MM.1S (cell line): Measurements from ENCODE around the gene MAST3.

Experiments
- DNase-seq: peaks from one replicate; pipeline ENCODE4 v3.0.0-alpha.2; 2015
- H2AFZ ChIP-seq: fragments of 300-600 bp; sonication (generic); 2 replicates; pipeline ENCODE4 v1.6.0; 2016; ENCODE audit warnings: antibody characterized with exemption, low read length
- H3F3A ChIP-seq: fragments of 300-600 bp; sonication (generic); 2 replicates; pipeline ENCODE4 v1.6.1; 2016; ENCODE audit warnings: mild to moderate bottlenecking, antibody characterized with exemption, low read length, moderate library complexity, mixed read lengths; ENCODE audit not compliant: insufficient read depth
- H3K27ac ChIP-seq: fragments of 300-600 bp; sonication (generic); 2 replicates; pipeline ENCODE4 v1.5.1; 2016; ENCODE audit warnings: mild to moderate bottlenecking, low read length
- H3K27me3 ChIP-seq: fragments of 300-600 bp; sonication (generic); replicated peaks from 2 replicates; pipeline ENCODE4 v1.6.0; 2016; ENCODE audit warnings: low read length; ENCODE audit not compliant: insufficient read depth
- H3K36me3 ChIP-seq: fragments of 300-600 bp; sonication (generic); replicated peaks from 2 replicates; pipeline ENCODE4 v1.6.1; 2016; ENCODE audit warnings: mild to moderate bottlenecking, low read length, mixed read lengths; ENCODE audit not compliant: insufficient read depth
- H3K4me1 ChIP-seq: fragments of 300-600 bp; sonication (generic); 2 replicates; pipeline ENCODE4 v1.6.1; 2016; ENCODE audit warnings: low read length, mixed read lengths
- H3K4me2 ChIP-seq: fragments of 300-600 bp; sonication (generic); 2 replicates; pipeline ENCODE4 v1.6.0; 2016; ENCODE audit warnings: low read depth, low read length
- H3K4me3 ChIP-seq: fragments of 300-600 bp; sonication (generic); 2 replicates; pipeline ENCODE4 v1.5.1; 2016; ENCODE audit warnings: low read length, mixed read lengths
- H3K79me2 ChIP-seq: fragments of 300-600 bp; sonication (generic); 2 replicates; pipeline ENCODE4 v1.6.1; 2016; ENCODE audit warnings: mixed run types, low read length, mixed read lengths
- H3K9ac ChIP-seq: fragments of 300-600 bp; sonication (generic); 2 replicates; pipeline ENCODE4 v1.6.1; 2016; ENCODE audit warnings: low read length, mixed read lengths
- H3K9me2 ChIP-seq: fragments of 300-600 bp; sonication (generic); replicated peaks from 2 replicates; pipeline ENCODE4 v1.6.1; 2016; ENCODE audit warnings: mild to moderate bottlenecking, low read length, mixed read lengths; ENCODE audit not compliant: insufficient read depth
- H3K9me3 ChIP-seq: fragments of 300-600 bp; sonication (generic); replicated peaks from 2 replicates; pipeline ENCODE4 v1.6.1; 2016; ENCODE audit warnings: mild to moderate bottlenecking, low read length, mixed read lengths; ENCODE audit not compliant: insufficient read depth
- H4K20me1 ChIP-seq: fragments of 300-600 bp; sonication (generic); 2 replicates; pipeline ENCODE4 v1.6.1; 2016; ENCODE audit warnings: mild to moderate bottlenecking, low read length, moderate library complexity, mixed read lengths; ENCODE audit not compliant: insufficient read depth
- CTCF ChIP-seq: fragments of 300-600 bp; sonication (generic); IDR thresholded peaks from 2 replicates; pipeline ENCODE4 v1.5.1; 2016; ENCODE audit warnings: antibody characterized with exemption, low read length, mixed read lengths
- EZH2 ChIP-seq: fragments of 300-600 bp; sonication (generic); optimal IDR thresholded peaks from 2 replicates; pipeline ENCODE3; 2017; ENCODE audit warnings: low read depth, mild to moderate bottlenecking, antibody characterized with exemption, low read length, mixed read lengths
- EZH2phosphoT487 ChIP-seq: fragments of 300-600 bp; sonication (generic); IDR thresholded peaks from 2 replicates; pipeline ENCODE4 v1.6.1; 2018; ENCODE audit warnings: antibody characterized with exemption, low read length

The MAST3 gene

GRCh38 chr19:18173054-18173571, 75.5 kb downstream of the MAST3 start:
- peak overlapping the region; percentile 60; the same call in 1 of the 2 replicates for H3K9ac ChIP-seq
- peaks cover 8% of the 10 kb centered on the region; the same call in 1 of the 2 replicates for H3K4me1 ChIP-seq
- no peaks in the 10 kb centered on the region for H3K36me3 ChIP-seq
- H4K20me1 ChIP-seq: no peaks in the 10 kb centered on the region
- peak overlapping the region; percentile 63 for H2AFZ ChIP-seq
- TF ChIP-seq EZH2 (no peak), CTCF (no peak), EZH2phosphoT487 (no peak)
- H3K79me2 ChIP-seq: peaks cover 5% of the 10 kb centered on the region; the same call in 1 of the 2 replicates
- peak overlapping the region; percentile 64; the same call in 1 of the 2 replicates for H3K4me3 ChIP-seq
- peaks cover 10% of the 10 kb centered on the region; the same call in 1 of the 2 replicates for H3F3A ChIP-seq
- no peaks in the 10 kb centered on the region for H3K9me2 ChIP-seq
- DNase-seq: no peak
- no peak overlapping the region; the same call in 1 of the 2 replicates for H3K27ac ChIP-seq
- no peaks in the 10 kb centered on the region for H3K9me3 ChIP-seq
- H3K4me2 ChIP-seq: peak overlapping the region; percentile 97
- H3K27me3 ChIP-seq: no peaks in the 10 kb centered on the region

- Histone ChIP-seq H3K27me3 (no peaks in the 10 kb centered on the region), H4K20me1 (no peaks in the 10 kb centered on the region), H3K9me3 (no peaks in the 10 kb centered on the region), H3K9me2 (no peaks in the 10 kb centered on the region), H3K4me3 (peak within 1 kb of the TSS; percentile 64), H3K9ac (peak within 1 kb of the TSS; percentile 60; the same call in 1 of the 2 replicates), H3K79me2 (peaks cover 5% of the 10 kb centered on the region; the same call in 1 of the 2 replicates), H3K27ac (peak within 1 kb of the TSS; percentile 27; the same call in 1 of the 2 replicates), H3K4me2 (peak within 1 kb of the TSS; percentile 97), H3F3A (peaks cover 10% of the 10 kb centered on the region; the same call in 1 of the 2 replicates), H3K4me1 (peaks cover 8% of the 10 kb centered on the region; the same call in 1 of the 2 replicates), H2AFZ (peak within 1 kb of the TSS; percentile 63), H3K36me3 (no peaks in the 10 kb centered on the region)
- peak; percentile 57 for DNase-seq
- TF ChIP-seq EZH2phosphoT487 (no peak), EZH2 (no peak), CTCF (no peak)
Observed at GRCh38 chr19:18173572-18174288, 76.2 kb downstream of the MAST3 start, which contains the start of gene IFI30. TSS of gene IFI30 (plus strand) at chr19:18173813. CDS start at chr19:18173842, 29 bp downstream.

GRCh38 chr19:18174983-18175382, 77.4 kb downstream of the MAST3 start:
- Histone ChIP-seq H3K4me2 (peak overlapping the region; percentile 97), H3K4me3 (peak overlapping the region; percentile 64), H3K9ac (peak overlapping the region; percentile 60; the same call in 1 of the 2 replicates), H2AFZ (no peak overlapping the region), H3K9me2 (no peaks in the 10 kb centered on the region), H3K27ac (no peak overlapping the region), H3K36me3 (no peaks in the 10 kb centered on the region), H4K20me1 (no peaks in the 10 kb centered on the region), H3K27me3 (no peaks in the 10 kb centered on the region), H3F3A (peaks cover 10% of the 10 kb centered on the region; the same call in 1 of the 2 replicates), H3K9me3 (no peaks in the 10 kb centered on the region), H3K79me2 (peaks cover 5% of the 10 kb centered on the region; the same call in 1 of the 2 replicates), H3K4me1 (peaks cover 8% of the 10 kb centered on the region; the same call in 1 of the 2 replicates)
- DNase-seq: no peak
- no peak for TF ChIP-seq CTCF
- no peak for TF ChIP-seq EZH2
- no peak for TF ChIP-seq EZH2phosphoT487
